Subcutaneous adipose tissue (tissue), 4 donors: ENCODE measurements around the gene BOD1L1. TPM values are rescaled to one million over a fixed set of nuclear protein-coding genes. Genes with fewer than 3 reads are reported as not detected.

Source experiments
- CTCF ChIP-seq: fragments of 450-650 bp; IDR thresholded peaks from one replicate; pipeline ENCODE4 v1.5.1; 2016; ENCODE audit warnings: low read depth, mild to moderate bottlenecking, control low read depth, antibody characterized with exemption, moderate library complexity
- total RNA-seq, 4 donors: library from RNA; depleted of rRNA; stranded (reverse); fragments of >200 nt; gene quantifications; one replicate each; pipeline ENCODE4 v1.1.0, GENCODE V29; 2016

The BOD1L1 gene
- total RNA-seq, 4 donors from 2014 or later, result 41.1 to 51.4 (median 43.1) TPM

- TF ChIP-seq CTCF, result no peak
Measured at GRCh38 chr4:13656569-13657405, 29.3 kb upstream of the BOD1L1 start.

- TF ChIP-seq CTCF, result no peak
Measured at GRCh38 chr4:13654162-13654797, 26.8 kb upstream of the BOD1L1 start.

- TF ChIP-seq CTCF, result no peak
Measured at GRCh38 chr4:13653766-13654161, 26.2 kb upstream of the BOD1L1 start.

GRCh38 chr4:13647031-13647430 is 19.5 kb upstream of the BOD1L1 start:
- no peak for TF ChIP-seq CTCF

- TF ChIP-seq CTCF, result no peak
Measured at GRCh38 chr4:13645075-13645474, 17.6 kb upstream of the BOD1L1 start.

GRCh38 chr4:13642170-13642950 is 14.8 kb upstream of the BOD1L1 start:
- TF ChIP-seq CTCF, result no peak

GRCh38 chr4:13641084-13641483 is 13.6 kb upstream of the BOD1L1 start:
- no peak for TF ChIP-seq CTCF
